Heart left ventricle (tissue), 16 donors: ENCODE measurements around the gene ASB14. TPM values are rescaled to one million over a fixed set of nuclear protein-coding genes. Genes with fewer than 3 reads are reported as not detected.
A peak's percentile ranks its signal among the peaks of the same experiment; 100 is the strongest.

Experiments used
- ATAC-seq, 4 donors: fragments of 200-7000 bp; cut with Tn5 transposase; one replicate each; pipeline ENCODE4 v1.9.1; 2020 to 2022; ENCODE audit warnings: moderate library complexity in 4 of 4, mild to moderate bottlenecking in 3 of 4, moderate number of reproducible peaks in 1 of 4
- DNase-seq, 5 donors: peaks; one replicate each; pipeline ENCODE4 v3.0.0-alpha.2; 2020
- H3K27ac ChIP-seq, 12 donors: fragments of 200-600 bp; sonication (generic) in 4 of 12; one replicate each; pipeline versions ENCODE4 v1.5.0 to v1.8.0; 2016 to 2022; ENCODE audit warnings: mild to moderate bottlenecking in 2 of 12
- H3K27me3 ChIP-seq, 9 donors: fragments of 200-600 bp; sonication (generic) in 2 of 9; one replicate each; pipeline versions ENCODE4 v1.5.1 to v1.8.0; 2016 to 2022; ENCODE audit warnings: mild to moderate bottlenecking in 3 of 9
- H3K36me3 ChIP-seq, 9 donors: fragments of 200-600 bp; sonication (generic) in 2 of 9; one replicate each; pipeline versions ENCODE4 v1.5.0 to v1.8.0; 2018 to 2022; ENCODE audit warnings: mild to moderate bottlenecking in 2 of 9
- H3K4me1 ChIP-seq, 12 donors: fragments of 200-600 bp; sonication (generic) in 4 of 12; one replicate each; pipeline versions ENCODE4 v1.5.0 to v1.8.0; 2016 to 2022; ENCODE audit warnings: mild to moderate bottlenecking in 3 of 12
- H3K4me3 ChIP-seq, 12 donors: fragments of 200-600 bp; sonication (generic) in 4 of 12; one replicate each; pipeline versions ENCODE4 v1.5.0 to v1.8.0; 2017 to 2022; ENCODE audit warnings: mild to moderate bottlenecking in 9 of 12, moderate library complexity in 4 of 12
- H3K9me3 ChIP-seq, 12 donors: fragments of 200-600 bp; sonication (generic) in 4 of 12; one replicate each; pipeline versions ENCODE4 v1.5.0 to v1.8.0; 2016 to 2022; ENCODE audit warnings: mild to moderate bottlenecking in 1 of 12
- POLR2A ChIP-seq, 2 donors: fragments of 450-650 bp; IDR thresholded peaks; one replicate each; pipeline ENCODE4 v1.6.1; 2017; ENCODE audit warnings: antibody characterized with exemption in 2 of 2, mild to moderate bottlenecking in 2 of 2, moderate library complexity in 2 of 2
- WGBS, 4 donors: extraction: QIAGEN DNeasy Blood & Tissue Kit in 2 of 4; methylation state at CpG; one replicate each; pipeline versions ENCODE4 v1.1.5 to v1.1.7; 2013 to 2018; 5-methylcytosine and 5-hydroxymethylcytosine counted together
- intact Hi-C, 10 donors: fragments of 100-400 bp; cut with DNase I; formaldehyde crosslinking; loops; one replicate each; pipeline versions ENCODE4 v1.11.1 to v1.14.2; 2022
- polyA plus RNA-seq, 2 donors: library from polyadenylated mRNA; stranded (reverse); fragments of 200-250 nt; gene quantifications; one replicate each; pipeline ENCODE4 v1.2.3, GENCODE V29; 2013
- total RNA-seq, 9 donors: library from RNA; depleted of rRNA in 2 of 9; stranded (reverse); fragments of >200 nt in 2 of 9; fragmentation: NEBNext Ultra II Directional in 3 of 9; extraction: Animal tissue kit (Norgen Biotek cat#: 25700) in 3 of 9; gene quantifications; one replicate each; pipeline versions ENCODE4 v1.1.0 to v1.2.4, GENCODE V29; 2016 to 2023
- TF ChIP-seq, protein P1 (sequence below), 12 donors: fragments of 200-600 bp; sonication (generic) in 4 of 12; IDR thresholded peaks; one replicate each; pipeline versions ENCODE4 v1.5.0 to v1.8.0; 2018 to 2022; ENCODE audit warnings: antibody characterized with exemption in 12 of 12, mild to moderate bottlenecking in 5 of 12
- donor health status: ischemic (EF 13 %, LVEDD 7.1; RV severe dilation, severe dysfunction).
- donor health status: healthy with polysubstance abuse.
- donor health status: DM: no; HTN: yes; CAD: no.
- donor health status: DM: no; HTN: no; CAD: no.
- donor health status: ischemic (EF 25% LVEDD 6.9; RV normal size, moderate dysfunction).
- donor health status: ischemic (EF 25% LVEDD 5.7; RV mildly dilated, moderate dysfunction).
- donor health status: healthy.
- donor health status: DM: yes; HTN: yes; CAD: no.
- donor health status: ischemic (EF 35%, LVEDD 5.7; RV mildly dilated, moderate dysfunction).
- donor health status: nonischemic (EF 11% LVEDD 7.7; RV severe dilation, severe dysfunction).
- donor health status: DM: yes; HTN: yes; CAD: no.
- donor health status: PGD.
- donor health status: ischemic (EF 29% LVEDD 5.4; RV normal size, mild dysfunction).
- donor health status: nonischemic (EF 23%, LVEDD 6.1; RV moderate dilation, normal function).

The ASB14 gene
- total and polyA plus RNA-seq, 11 donors = 0.01 to 29.2 (median 5.1) TPM

DNA sequence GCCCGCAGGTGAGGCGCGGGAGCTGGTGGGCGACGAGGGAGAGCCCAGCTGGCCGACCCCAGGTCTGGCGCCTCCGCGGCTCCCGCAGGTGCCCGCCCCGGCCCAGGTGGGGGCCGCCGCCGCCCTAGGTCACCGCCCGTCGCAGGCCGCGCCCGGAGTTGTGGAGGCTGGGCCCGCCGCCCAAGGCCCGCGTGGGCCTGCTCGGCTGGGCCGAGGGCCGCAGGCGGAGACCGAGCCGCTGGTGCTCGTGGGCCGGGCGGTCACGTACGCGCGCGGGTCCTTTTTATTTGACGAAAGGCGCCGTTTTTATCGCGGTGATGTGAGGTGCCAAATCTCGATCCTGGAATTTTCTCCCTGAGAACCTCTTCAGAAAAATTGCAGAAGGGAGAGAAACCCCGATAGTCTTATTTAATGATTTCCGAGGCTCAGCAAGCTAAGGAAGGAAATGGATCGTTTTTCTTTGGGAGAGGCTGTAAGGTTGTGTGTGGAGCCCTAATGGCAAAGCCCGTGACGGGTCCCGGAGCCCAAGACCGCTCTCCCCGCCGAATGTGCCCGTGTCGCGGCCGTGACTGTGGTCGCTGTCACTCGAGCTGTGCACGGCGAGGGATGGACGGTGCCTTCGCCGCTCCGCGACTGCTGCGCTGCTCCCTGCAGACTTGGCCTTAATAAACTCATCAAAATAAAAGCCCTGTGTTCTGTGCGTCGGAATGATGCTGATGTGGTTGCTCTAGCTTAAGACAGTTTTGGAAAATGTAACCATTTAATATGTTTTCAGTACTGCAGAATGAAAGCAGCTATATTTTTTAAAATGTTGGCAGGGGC, 64.3 kb downstream of the ASB14 start:
- peak; percentile 41 to 78 (median 63) for DNase-seq
- peak; percentile 44 to 79 (median 70) for ATAC-seq
- Histone ChIP-seq H3K27me3 (no peaks in the 10 kb centered on the region), H3K4me3 (peak overlapping the region; percentile 57 to 97 (median 84)), H3K4me1 (peaks cover 4 to 46% (median 27%) of the 10 kb centered on the region in 12 donors), H3K36me3 (no peaks in the 10 kb centered on the region), H3K27ac (peak overlapping the region; percentile 91 to 98 (median 94)), H3K9me3 (no peaks in the 10 kb centered on the region)
- peak in 1 of 2 donors; percentile 27 for TF ChIP-seq POLR2A (IDR thresholded peaks at IDR 0.05)
- TF ChIP-seq, protein P1, sequence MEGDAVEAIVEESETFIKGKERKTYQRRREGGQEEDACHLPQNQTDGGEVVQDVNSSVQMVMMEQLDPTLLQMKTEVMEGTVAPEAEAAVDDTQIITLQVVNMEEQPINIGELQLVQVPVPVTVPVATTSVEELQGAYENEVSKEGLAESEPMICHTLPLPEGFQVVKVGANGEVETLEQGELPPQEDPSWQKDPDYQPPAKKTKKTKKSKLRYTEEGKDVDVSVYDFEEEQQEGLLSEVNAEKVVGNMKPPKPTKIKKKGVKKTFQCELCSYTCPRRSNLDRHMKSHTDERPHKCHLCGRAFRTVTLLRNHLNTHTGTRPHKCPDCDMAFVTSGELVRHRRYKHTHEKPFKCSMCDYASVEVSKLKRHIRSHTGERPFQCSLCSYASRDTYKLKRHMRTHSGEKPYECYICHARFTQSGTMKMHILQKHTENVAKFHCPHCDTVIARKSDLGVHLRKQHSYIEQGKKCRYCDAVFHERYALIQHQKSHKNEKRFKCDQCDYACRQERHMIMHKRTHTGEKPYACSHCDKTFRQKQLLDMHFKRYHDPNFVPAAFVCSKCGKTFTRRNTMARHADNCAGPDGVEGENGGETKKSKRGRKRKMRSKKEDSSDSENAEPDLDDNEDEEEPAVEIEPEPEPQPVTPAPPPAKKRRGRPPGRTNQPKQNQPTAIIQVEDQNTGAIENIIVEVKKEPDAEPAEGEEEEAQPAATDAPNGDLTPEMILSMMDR (IDR thresholded peaks at IDR 0.05) = no peak
- intact Hi-C loops = loop anchor here (2.0 to 10.0 kb wide), 11 partner anchors 53 to 541 kb away; partner anchors contain the start of genes IL17RD (in 3 of the 10) and DENND6A (in 1 of the 10)
- WGBS, 4 donors = 0 to 1% (median 0%) methylated on average over 31 to 70 of the region's 70 CpGs

DNA sequence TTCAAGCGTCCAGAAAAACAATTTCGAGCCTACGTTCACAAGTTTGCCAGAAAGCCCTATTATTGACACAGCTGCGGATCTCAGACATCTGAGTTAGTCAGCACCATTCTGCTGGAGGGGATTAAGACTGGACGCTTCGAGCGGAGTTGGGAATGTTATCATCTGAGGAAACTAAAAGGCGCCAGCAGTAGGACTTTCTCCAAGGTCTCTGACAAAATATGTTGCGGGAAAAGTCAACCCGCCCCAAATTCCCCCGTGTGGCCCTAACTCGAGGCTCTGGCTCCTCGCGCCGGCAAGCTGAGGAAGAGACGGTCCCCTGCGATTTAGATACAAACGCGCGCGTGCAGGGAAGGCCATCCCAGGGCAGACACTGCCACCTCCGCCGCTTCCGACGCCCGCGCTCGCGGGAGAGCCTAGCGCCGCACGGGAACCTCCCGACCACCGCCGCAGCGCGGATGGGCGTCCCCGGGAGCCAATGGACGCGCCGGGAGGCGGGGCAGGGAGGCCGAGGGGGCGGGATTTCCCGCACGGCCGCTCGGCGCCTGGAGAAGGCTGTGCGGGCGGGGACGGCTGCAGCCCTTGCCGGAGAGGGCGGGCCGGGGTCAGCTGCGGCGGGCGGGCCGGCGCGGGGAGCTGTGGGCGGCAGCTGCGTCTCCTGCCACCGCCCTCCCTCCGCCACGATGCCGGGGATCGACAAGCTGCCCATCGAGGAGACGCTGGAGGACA, 65.1 kb downstream of the ASB14 start, which contains the start of gene APPL1:
Gene APPL1 (plus strand): TSS at position 526 of the 726 bp plus-strand sequence. CDS start 155 bp downstream, at position 681.
- H3K4me1 ChIP-seq = peaks cover 4 to 41% (median 25%) of the 10 kb centered on the region in 12 donors
- no peaks in the 10 kb centered on the region for H3K27me3 ChIP-seq
- peak within 1 kb of the TSS; percentile 91 to 98 (median 94) for H3K27ac ChIP-seq
- H3K4me3 ChIP-seq = peak within 1 kb of the TSS; percentile 57 to 97 (median 84)
- WGBS, 4 donors = 0 to 2% (median 1%) methylated on average over 28 to 71 of the region's 71 CpGs
- TF ChIP-seq, protein P1 (IDR thresholded peaks at IDR 0.05) = no peak
- peak; percentile 57 to 96 for TF ChIP-seq POLR2A (IDR thresholded peaks at IDR 0.05)
- H3K9me3 ChIP-seq = no peaks in the 10 kb centered on the region
- DNase-seq (peak; percentile 94 to 98 (median 95)), ATAC-seq (peak; percentile 95 to 99 (median 98))
- intact Hi-C loops = loop anchor here (2.0 to 10.0 kb wide), 11 partner anchors 53 to 540 kb away; partner anchors contain the start of genes IL17RD (in 3 of the 10) and DENND6A (in 1 of the 10)
- no peaks in the 10 kb centered on the region for H3K36me3 ChIP-seq

DNA sequence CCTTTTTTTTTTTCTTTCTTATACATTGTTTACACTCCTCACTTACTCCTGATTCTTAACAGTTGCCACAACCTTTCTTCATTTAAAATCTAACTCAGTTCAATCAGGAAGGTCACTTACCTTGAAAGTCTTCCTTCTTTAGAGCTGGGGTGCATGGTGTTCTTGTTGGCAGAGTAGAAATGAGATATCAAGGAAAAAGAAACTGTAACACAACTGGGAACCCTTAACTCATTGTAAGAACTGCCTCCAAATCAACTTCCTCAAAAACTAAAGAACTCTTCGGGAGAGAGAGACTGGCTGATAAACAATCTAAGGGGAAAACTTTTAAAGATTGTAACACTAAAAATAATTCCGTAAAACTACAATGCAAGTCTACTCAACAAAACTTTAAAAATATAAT, 66.3 kb downstream of the ASB14 start:
- H3K4me1 ChIP-seq = peaks cover 4 to 41% (median 24%) of the 10 kb centered on the region in 12 donors
- TF ChIP-seq POLR2A (IDR thresholded peaks at IDR 0.05) = no peak
- ATAC-seq (no peak), DNase-seq (no peak)
- no peaks in the 10 kb centered on the region for H3K9me3 ChIP-seq
- no peaks in the 10 kb centered on the region for H3K27me3 ChIP-seq
- WGBS, 4 donors = 53 to 58% (median 58%) methylated on average over 2 of the region's 2 CpGs
- peak overlapping the region in 1 of 12 donors; percentile 93 for H3K4me3 ChIP-seq
- intact Hi-C loops = loop anchor here (2.0 to 10.0 kb wide), 11 partner anchors 51 to 539 kb away; partner anchors contain the start of genes IL17RD (in 3 of the 10) and DENND6A (in 1 of the 10)
- H3K27ac ChIP-seq = peak overlapping the region in 2 of 12 donors; percentile 93 to 98
- no peaks in the 10 kb centered on the region for H3K36me3 ChIP-seq

DNA sequence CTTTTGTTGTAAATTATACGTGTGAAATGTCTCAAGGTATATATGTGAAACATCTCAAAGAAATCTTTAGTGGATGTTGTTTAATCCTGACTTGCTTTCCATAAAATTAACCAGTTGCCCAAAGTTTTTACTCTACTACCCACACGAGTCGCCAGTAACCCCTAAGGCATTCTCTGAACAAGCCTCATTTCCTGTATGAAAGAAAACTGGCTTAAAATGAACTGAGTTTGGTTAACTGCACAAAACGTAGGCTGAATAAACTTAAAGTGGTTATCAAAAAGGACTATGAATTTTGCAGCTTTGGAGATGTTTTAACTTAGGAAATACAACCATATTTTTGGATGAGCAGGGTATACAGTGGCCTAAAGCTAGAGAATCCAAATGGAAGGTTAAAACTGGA, 67.6 kb downstream of the ASB14 start:
- no peak for DNase-seq
- TF ChIP-seq, protein P1 (IDR thresholded peaks at IDR 0.05) = no peak
- TF ChIP-seq POLR2A (IDR thresholded peaks at IDR 0.05) = no peak
- intact Hi-C loops = loop anchor here (2.0 to 10.0 kb wide), 12 partner anchors 50 to 538 kb away; partner anchors contain the start of genes IL17RD (in 3 of the 10) and DENND6A (in 1 of the 10)

More for the DNA sequence above, 67.6 kb downstream of the ASB14 start:
- WGBS, 4 donors = 67 to 74% (median 70%) methylated on average over 4 of the region's 4 CpGs
- ATAC-seq = no peak
- Histone ChIP-seq H3K4me3 (no peak overlapping the region), H3K4me1 (peaks cover 4 to 33% (median 19%) of the 10 kb centered on the region in 12 donors), H3K9me3 (no peaks in the 10 kb centered on the region), H3K27me3 (no peaks in the 10 kb centered on the region), H3K36me3 (no peaks in the 10 kb centered on the region), H3K27ac (no peak overlapping the region)
